ENCODE measurements around the gene DAB2IP. TPM values are rescaled to one million over a fixed set of nuclear protein-coding genes. Genes with fewer than 3 reads are reported as not detected.

The DAB2IP gene
- total and polyA plus RNA-seq, 9 donors = 26.3 to 49.0 (median 39.3) TPM

- H3K4me1 ChIP-seq (ENCODE audit: control insufficient read depth, insufficient read depth, low read length) = peaks cover 34% of the 10 kb centered on the region
- H3K9me3 ChIP-seq (replicated peaks; ENCODE audit: control insufficient read depth, low read depth, low read length) = peaks cover 10% of the 10 kb centered on the region
- peak overlapping the region; percentile 71 for H3K27ac ChIP-seq (ENCODE audit: low read length)
- H3K4me3 ChIP-seq (ENCODE audit: low read length) = no peak overlapping the region
- peak; percentile 64 for DNase-seq
- WGBS (ENCODE audit: insufficient coverage) = 45% methylated on average over 11 of the region's 13 CpGs
- H3K27me3 ChIP-seq (ENCODE audit: control insufficient read depth, insufficient read depth, low read length) = no peaks in the 10 kb centered on the region
- peaks cover 82% of the 10 kb centered on the region for H3K36me3 ChIP-seq (ENCODE audit: control insufficient read depth, insufficient read depth, low read length)
Measured at GRCh38 chr9:121779381-121780117, 128.1 kb downstream of the DAB2IP start.

- peaks cover 10% of the 10 kb centered on the region for H3K9me3 ChIP-seq (replicated peaks; ENCODE audit: control insufficient read depth, low read depth, low read length)
- peaks cover 35% of the 10 kb centered on the region for H3K4me1 ChIP-seq (ENCODE audit: control insufficient read depth, insufficient read depth, low read length)
- no peak overlapping the region for H3K4me3 ChIP-seq (ENCODE audit: low read length)
- H3K27me3 ChIP-seq (ENCODE audit: control insufficient read depth, insufficient read depth, low read length) = no peaks in the 10 kb centered on the region
- H3K36me3 ChIP-seq (ENCODE audit: control insufficient read depth, insufficient read depth, low read length) = peaks cover 77% of the 10 kb centered on the region
- whole genome bisulfite sequencing (ENCODE audit: insufficient coverage) = 75% methylated on average over 9 of the region's 17 CpGs
- peak overlapping the region; percentile 71 for H3K27ac ChIP-seq (ENCODE audit: low read length)
- DNase-seq = peak; percentile 8
Measured at GRCh38 chr9:121780177-121781040, 129.0 kb downstream of the DAB2IP start.

- peak; percentile 1 for DNase-seq
- Histone ChIP-seq H3K4me3 (ENCODE audit: low read length) (no peak overlapping the region), H3K36me3 (ENCODE audit: control insufficient read depth, insufficient read depth, low read length) (peaks cover 75% of the 10 kb centered on the region), H3K27me3 (ENCODE audit: control insufficient read depth, insufficient read depth, low read length) (no peaks in the 10 kb centered on the region), H3K27ac (ENCODE audit: low read length) (no peak overlapping the region), H3K9me3 (replicated peaks; ENCODE audit: control insufficient read depth, low read depth, low read length) (peaks cover 10% of the 10 kb centered on the region), H3K4me1 (ENCODE audit: control insufficient read depth, insufficient read depth, low read length) (peaks cover 35% of the 10 kb centered on the region)
- WGBS (ENCODE audit: insufficient coverage) = 90% methylated on average over 2 of the region's 8 CpGs
Measured at GRCh38 chr9:121781145-121781548, 129.7 kb downstream of the DAB2IP start.

GRCh38 chr9:121781701-121782464 is 130.4 kb downstream of the DAB2IP start:
- H3K36me3 ChIP-seq (ENCODE audit: control insufficient read depth, insufficient read depth, low read length) = peaks cover 67% of the 10 kb centered on the region
- 91% methylated on average over 12 of the region's 17 CpGs for WGBS (ENCODE audit: insufficient coverage)
- H3K4me1 ChIP-seq (ENCODE audit: control insufficient read depth, insufficient read depth, low read length) = peaks cover 34% of the 10 kb centered on the region
- DNase-seq = no peak
- H3K27me3 ChIP-seq (ENCODE audit: control insufficient read depth, insufficient read depth, low read length) = no peaks in the 10 kb centered on the region
- H3K27ac ChIP-seq (ENCODE audit: low read length) = no peak overlapping the region
- no peak overlapping the region for H3K4me3 ChIP-seq (ENCODE audit: low read length)
- H3K9me3 ChIP-seq (replicated peaks; ENCODE audit: control insufficient read depth, low read depth, low read length) = peaks cover 10% of the 10 kb centered on the region

GRCh38 chr9:121782514-121783110 is 131.2 kb downstream of the DAB2IP start:
- DNase-seq = peak; percentile 1
- 89% methylated on average over 14 of the region's 17 CpGs for WGBS (ENCODE audit: insufficient coverage)
- H3K27ac ChIP-seq (ENCODE audit: low read length) = no peak overlapping the region
- no peak overlapping the region for H3K4me3 ChIP-seq (ENCODE audit: low read length)
- peaks cover 31% of the 10 kb centered on the region for H3K4me1 ChIP-seq (ENCODE audit: control insufficient read depth, insufficient read depth, low read length)
- H3K27me3 ChIP-seq (ENCODE audit: control insufficient read depth, insufficient read depth, low read length) = no peaks in the 10 kb centered on the region
- H3K36me3 ChIP-seq (ENCODE audit: control insufficient read depth, insufficient read depth, low read length) = peaks cover 63% of the 10 kb centered on the region
- H3K9me3 ChIP-seq (replicated peaks; ENCODE audit: control insufficient read depth, low read depth, low read length) = peaks cover 7% of the 10 kb centered on the region

- no peak overlapping the region for H3K27ac ChIP-seq (ENCODE audit: low read length)
- peaks cover 5% of the 10 kb centered on the region for H3K9me3 ChIP-seq (replicated peaks; ENCODE audit: control insufficient read depth, low read depth, low read length)
- no peak overlapping the region for H3K4me3 ChIP-seq (ENCODE audit: low read length)
- peaks cover 31% of the 10 kb centered on the region for H3K4me1 ChIP-seq (ENCODE audit: control insufficient read depth, insufficient read depth, low read length)
- no peaks in the 10 kb centered on the region for H3K27me3 ChIP-seq (ENCODE audit: control insufficient read depth, insufficient read depth, low read length)
- H3K36me3 ChIP-seq (ENCODE audit: control insufficient read depth, insufficient read depth, low read length) = peaks cover 60% of the 10 kb centered on the region
- no peak for DNase-seq
- WGBS (ENCODE audit: insufficient coverage) = no CpG with 5 or more reads among the region's 2 CpGs
Measured at GRCh38 chr9:121783111-121783510, 131.7 kb downstream of the DAB2IP start.

- H3K27ac ChIP-seq (ENCODE audit: low read length) = no peak overlapping the region
- peaks cover 56% of the 10 kb centered on the region for H3K36me3 ChIP-seq (ENCODE audit: control insufficient read depth, insufficient read depth, low read length)
Measured at GRCh38 chr9:121783521-121784507, 132.4 kb downstream of the DAB2IP start.

GRCh38 chr9:121784731-121785411 is 133.4 kb downstream of the DAB2IP start:
- Histone ChIP-seq H3K36me3 (ENCODE audit: control insufficient read depth, insufficient read depth, low read length) (peaks cover 52% of the 10 kb centered on the region), H3K9me3 (replicated peaks; ENCODE audit: control insufficient read depth, low read depth, low read length) (no peaks in the 10 kb centered on the region), H3K4me3 (ENCODE audit: low read length) (no peak overlapping the region), H3K27ac (ENCODE audit: low read length) (peak overlapping the region; percentile 35), H3K27me3 (ENCODE audit: control insufficient read depth, insufficient read depth, low read length) (no peaks in the 10 kb centered on the region), H3K4me1 (ENCODE audit: control insufficient read depth, insufficient read depth, low read length) (peaks cover 29% of the 10 kb centered on the region)
- peak; percentile 48 for DNase-seq
- whole genome bisulfite sequencing (ENCODE audit: insufficient coverage) = 43% methylated on average over 10 of the region's 17 CpGs

More at GRCh38 chr9:121783521-121784507, 132.4 kb downstream of the DAB2IP start:
- peak; percentile 89 for DNase-seq
- H3K4me1 ChIP-seq (ENCODE audit: control insufficient read depth, insufficient read depth, low read length) = peaks cover 31% of the 10 kb centered on the region
- no peaks in the 10 kb centered on the region for H3K9me3 ChIP-seq (replicated peaks; ENCODE audit: control insufficient read depth, low read depth, low read length)
- 37% methylated on average over 15 of the region's 26 CpGs for WGBS (ENCODE audit: insufficient coverage)
- H3K27me3 ChIP-seq (ENCODE audit: control insufficient read depth, insufficient read depth, low read length) = no peaks in the 10 kb centered on the region
- H3K4me3 ChIP-seq (ENCODE audit: low read length) = no peak overlapping the region

All from muscle of leg (tissue), 11 donors.